Measurements from ENCODE around the gene NUP210L. TPM values are rescaled to one million over a fixed set of nuclear protein-coding genes. Genes with fewer than 3 reads are reported as not detected.
"Not testable (repeated sequence)": the region's sequence is repeated elsewhere in the genome, so short reads cannot be mapped to it uniquely, and the experiment has no call there.

Gene NUP210L
- polyA plus RNA-seq, 3 donors: 0.03 to 0.04 (median 0.04) TPM

- no peak for DNase-seq (ENCODE audit: low read depth in 3 of 3, low spot score in 2 of 3)
These were observed 50.3 kb downstream of the NUP210L start for GRCh38 chr1:154104433-154105082.

- not testable (repeated sequence) for DNase-seq (ENCODE audit: low read depth in 3 of 3, low spot score in 2 of 3)
These were observed 54.7 kb downstream of the NUP210L start for GRCh38 chr1:154100141-154100540.

GRCh38 chr1:154097873-154098272, 57.0 kb downstream of the NUP210L start:
- no peak for DNase-seq (ENCODE audit: low read depth in 3 of 3, low spot score in 2 of 3)

GRCh38 chr1:154095456-154096060, 59.3 kb downstream of the NUP210L start:
- DNase-seq (ENCODE audit: low read depth in 3 of 3, low spot score in 2 of 3): no peak

- no peak for DNase-seq (ENCODE audit: low read depth in 3 of 3, low spot score in 2 of 3)
These were observed 60.5 kb downstream of the NUP210L start for GRCh38 chr1:154094411-154094810.

DNA sequence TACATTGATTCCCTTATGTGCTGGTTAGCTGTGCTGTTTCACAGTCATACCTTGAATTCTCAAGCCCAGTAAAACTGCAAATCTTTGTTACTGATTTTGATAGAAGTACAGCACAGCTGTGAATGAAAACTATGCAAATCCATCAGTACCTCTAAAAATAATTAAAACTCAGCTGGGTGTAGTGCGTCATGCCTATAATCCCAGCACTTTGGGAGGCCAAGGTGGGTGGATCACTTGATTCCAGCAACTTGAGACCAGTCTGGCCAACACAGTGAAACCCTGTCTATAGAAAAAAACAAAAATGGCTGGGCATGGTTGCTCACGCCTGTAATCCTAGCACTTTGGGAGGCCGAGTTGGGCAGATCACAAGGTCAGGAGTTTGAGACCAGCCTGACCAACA, 61.2 kb downstream of the NUP210L start:
- no peak for DNase-seq (ENCODE audit: low read depth in 3 of 3, low spot score in 2 of 3)

- no peak for DNase-seq (ENCODE audit: low read depth in 3 of 3, low spot score in 2 of 3)
These were observed 63.2 kb downstream of the NUP210L start for GRCh38 chr1:154091706-154092105.

GRCh38 chr1:154087574-154087973, 67.3 kb downstream of the NUP210L start:
- no peak for DNase-seq (ENCODE audit: low read depth in 3 of 3, low spot score in 2 of 3)

- DNase-seq (ENCODE audit: low read depth in 3 of 3, low spot score in 2 of 3): not testable (repeated sequence)
These were observed 71.8 kb downstream of the NUP210L start for GRCh38 chr1:154083057-154083456.

DNA sequence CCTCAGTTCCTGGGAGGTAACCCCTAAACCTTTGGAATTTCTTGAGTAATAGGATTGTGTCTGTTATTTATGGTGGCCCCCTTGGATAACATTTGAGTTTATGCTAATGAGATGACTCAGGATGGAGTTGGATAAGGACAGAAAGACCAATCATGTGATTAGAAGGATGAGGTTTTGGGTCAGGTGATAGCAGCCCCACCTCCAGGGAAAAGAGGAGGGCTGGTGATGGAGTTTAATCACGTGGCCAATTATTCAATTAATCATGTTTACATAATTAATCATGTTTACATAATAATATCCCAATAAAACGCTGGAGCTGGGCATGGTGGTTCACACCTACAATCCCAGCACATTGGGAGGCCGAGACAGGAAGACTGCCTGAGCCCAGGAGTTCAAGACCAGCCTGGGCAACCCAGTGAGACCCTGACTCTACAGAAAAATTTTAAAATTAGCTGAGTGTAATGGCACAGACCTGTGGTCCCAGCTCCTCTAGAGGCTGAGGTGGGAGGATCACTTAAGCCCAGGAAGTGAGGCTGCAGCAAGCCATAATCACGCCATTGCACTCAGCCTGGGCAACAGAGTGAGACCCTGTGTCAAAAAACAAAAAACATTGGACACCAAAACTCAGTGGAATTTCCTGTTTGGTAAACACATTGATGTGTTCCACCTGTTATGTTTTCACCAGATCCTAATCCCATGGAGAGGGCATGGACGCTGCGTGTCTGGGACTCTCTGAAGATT, 73.3 kb downstream of the NUP210L start:
- DNase-seq (ENCODE audit: low read depth in 3 of 3, low spot score in 2 of 3): no peak

- no peak for DNase-seq (ENCODE audit: low read depth in 3 of 3, low spot score in 2 of 3)
These were observed 78.5 kb downstream of the NUP210L start for GRCh38 chr1:154076413-154076812.

DNA sequence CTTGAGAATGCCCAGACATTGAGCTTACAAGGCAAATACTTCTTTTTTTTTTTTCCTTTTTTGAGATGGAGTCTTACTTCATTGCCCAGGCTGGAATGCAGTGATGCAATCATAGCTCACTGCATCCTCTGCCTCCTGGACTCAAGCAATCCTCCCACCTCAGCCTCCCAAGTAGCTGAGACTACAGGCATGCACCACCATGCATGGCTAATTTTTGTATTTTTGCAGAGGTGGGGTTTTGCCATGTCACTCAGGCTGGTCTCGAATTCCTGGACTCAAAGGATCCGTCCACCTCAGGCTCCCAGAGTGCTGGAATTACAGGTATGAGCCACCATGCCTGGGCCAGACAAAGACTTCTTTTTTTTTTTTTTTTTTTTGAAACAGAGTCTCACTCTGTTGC, 79.1 kb downstream of the NUP210L start:
- no peak for DNase-seq (ENCODE audit: low read depth in 3 of 3, low spot score in 2 of 3)

GRCh38 chr1:154062309-154062708, 92.6 kb downstream of the NUP210L start:
- no peak for DNase-seq (ENCODE audit: low read depth in 3 of 3, low spot score in 2 of 3)

- DNase-seq (ENCODE audit: low read depth in 3 of 3, low spot score in 2 of 3): not testable (repeated sequence)
These were observed 107.4 kb downstream of the NUP210L start for GRCh38 chr1:154047436-154047835.

DNA sequence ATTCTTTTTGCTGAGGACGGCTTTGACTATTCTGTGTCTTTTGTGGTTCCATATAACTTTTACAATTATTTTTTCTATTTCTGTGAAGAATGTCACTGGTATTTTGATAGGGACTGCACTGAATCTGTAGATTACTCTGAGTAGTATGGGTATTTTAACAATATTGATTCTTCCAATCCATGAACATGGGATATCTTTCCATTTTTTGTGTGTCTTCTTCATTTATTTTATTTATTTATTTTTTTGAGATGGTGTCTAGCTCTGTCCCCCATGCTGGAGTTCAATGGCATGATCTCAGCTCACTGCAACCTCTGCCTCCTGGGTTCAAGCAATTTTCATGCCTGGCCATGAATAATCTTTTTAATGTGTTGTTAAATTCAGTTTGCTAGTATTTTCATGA, 121.2 kb downstream of the NUP210L start:
- not testable (repeated sequence) for DNase-seq (ENCODE audit: low read depth in 3 of 3, low spot score in 2 of 3)

DNA sequence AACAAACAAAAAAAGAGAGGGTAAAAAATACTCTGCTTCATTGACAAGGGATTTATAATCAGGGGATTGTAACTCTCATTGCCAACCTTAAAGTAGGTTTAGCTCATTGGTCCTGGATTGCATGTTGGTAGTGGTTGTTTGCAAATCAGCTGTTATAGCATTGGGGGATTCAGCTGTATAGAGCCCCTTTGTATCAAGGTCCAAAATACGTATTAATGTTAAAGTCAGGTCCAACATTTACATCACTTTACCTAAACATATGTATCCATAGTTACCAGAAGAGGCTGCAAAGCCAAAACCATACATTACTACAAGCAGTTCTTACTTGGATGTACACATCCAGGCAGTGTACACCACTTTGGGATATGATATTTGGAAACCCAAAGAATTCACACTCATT, 134.9 kb downstream of the NUP210L start:
- DNase-seq (ENCODE audit: low read depth in 3 of 3, low spot score in 2 of 3): no peak

DNA sequence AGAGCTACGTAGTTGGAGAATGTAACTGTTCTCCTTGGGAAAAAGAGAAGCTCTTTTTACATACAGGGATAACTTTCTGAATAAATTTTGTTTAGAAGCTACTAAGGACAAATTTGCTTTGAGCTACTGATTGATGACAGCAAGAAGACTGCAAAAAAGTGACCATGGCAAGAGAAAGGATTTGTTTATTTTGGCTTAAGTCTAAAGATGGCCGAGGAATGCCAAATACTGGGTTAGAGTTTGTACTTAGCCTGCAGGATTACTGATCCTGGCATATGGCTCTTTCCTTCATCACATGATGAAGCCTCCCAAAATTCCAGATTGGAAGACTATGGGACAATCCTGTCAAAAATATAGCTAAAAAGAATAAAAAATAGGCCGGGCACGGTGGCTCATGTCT, 135.6 kb downstream of the NUP210L start:
- DNase-seq (ENCODE audit: low read depth in 3 of 3, low spot score in 2 of 3): no peak

GRCh38 chr1:154014154-154014907, 140.5 kb downstream of the NUP210L start:
- DNase-seq (ENCODE audit: low read depth in 3 of 3, low spot score in 2 of 3): no peak

DNA sequence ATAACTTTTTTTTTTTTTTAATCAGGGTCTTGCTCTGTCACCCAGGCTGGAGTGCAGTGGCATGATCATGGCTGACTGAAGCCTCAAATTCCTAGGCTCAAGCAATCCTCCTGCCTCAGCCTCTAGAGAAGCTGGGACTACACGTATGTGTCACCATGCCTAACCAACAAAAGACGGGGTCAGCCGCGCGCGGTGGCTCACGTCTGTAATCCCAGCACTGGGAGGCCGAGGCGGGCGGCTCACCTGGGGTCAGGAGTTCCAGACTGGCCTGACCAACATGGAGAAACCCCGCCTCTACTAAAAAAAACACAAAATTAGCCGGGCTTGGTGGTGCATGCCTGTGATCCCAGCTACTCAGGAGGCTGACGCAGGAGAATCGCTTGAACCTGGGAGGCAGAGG, 142.3 kb downstream of the NUP210L start:
- DNase-seq (ENCODE audit: low read depth in 3 of 3, low spot score in 2 of 3): not testable (repeated sequence)

DNA sequence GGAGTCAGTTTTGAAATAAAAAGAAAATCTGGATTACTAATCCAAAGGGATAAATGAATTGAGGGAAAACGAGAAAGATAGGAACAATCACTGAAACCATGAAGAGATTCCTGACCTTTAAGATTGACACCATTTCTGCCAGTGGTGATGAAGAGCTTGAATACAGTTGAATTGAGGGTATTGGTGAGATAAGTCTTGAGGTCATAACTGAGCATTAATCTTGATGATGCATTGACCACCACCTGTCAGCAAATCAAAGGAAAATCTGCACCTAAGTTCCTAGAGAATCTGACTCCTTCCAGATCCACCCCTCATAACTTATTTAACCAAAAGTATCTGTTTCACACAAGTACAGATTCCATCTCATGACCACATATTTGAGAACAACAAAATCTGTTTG, 142.7 kb downstream of the NUP210L start:
- no peak for DNase-seq (ENCODE audit: low read depth in 3 of 3, low spot score in 2 of 3)

DNA sequence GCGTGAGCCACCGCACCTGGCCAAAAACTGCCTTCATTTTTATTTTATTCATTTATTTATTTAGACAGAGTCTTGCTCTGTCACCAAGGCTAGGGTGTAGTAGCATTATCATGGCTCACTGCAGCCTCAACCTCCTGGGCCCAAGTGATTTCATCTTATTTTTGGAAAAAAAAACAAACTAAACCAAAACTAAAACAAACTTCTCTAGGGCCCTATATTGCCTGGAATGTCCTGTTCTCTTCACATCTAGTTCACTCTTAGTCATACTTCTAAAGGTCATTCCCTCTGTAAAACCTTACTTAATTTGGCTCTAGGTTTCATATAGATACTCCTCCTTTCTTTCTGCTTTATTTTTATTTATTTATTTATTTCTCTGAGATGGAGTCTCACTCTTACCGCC, 148.7 kb downstream of the NUP210L start:
- no peak for DNase-seq (ENCODE audit: low read depth in 3 of 3, low spot score in 2 of 3)
